B cell (primary cell): ENCODE results near the gene IPO13. TPM values are rescaled to one million over a fixed set of nuclear protein-coding genes. Genes with fewer than 3 reads are reported as not detected.

Experiments used
- ATAC-seq: fragments of 200-7000 bp; cut with Tn5 transposase; one replicate; pipeline ENCODE4 v1.10.0; 2021; ENCODE audit warnings: low read depth, mild to moderate bottlenecking, moderate number of reproducible peaks, moderate library complexity
- CTCF ChIA-PET: fragments of 350-600 bp; sonication (Branson Sonifier 250); formaldehyde crosslinking; loops from one replicate; lab custom pipeline; 2021; ENCODE audit warnings: antibody characterized with exemption, inconsistent platforms; lab: Charles Lee
- POLR2A ChIA-PET: fragments of 350-600 bp; sonication (Branson Sonifier 250); formaldehyde crosslinking; loops from one replicate; lab custom pipeline; 2021; ENCODE audit warnings: antibody characterized with exemption; lab: Charles Lee
- DNase-seq: peaks from one replicate; pipeline ENCODE4 v3.0.0; 2013
- H2AFZ ChIP-seq: 2 replicates; pipeline ENCODE4 v1.6.1; 2012; ENCODE audit warnings: mild to moderate bottlenecking, low read depth, low read length; ENCODE audit not compliant: insufficient read depth, poor library complexity, severe bottlenecking
- H3K27ac ChIP-seq, 2 donors: 1 replicate in 1 of 2; 2 replicates in 1 of 2; pipeline ENCODE4 v1.5.1; 2012 to 2013; ENCODE audit warnings: low read length in 2 of 2, mild to moderate bottlenecking in 2 of 2, moderate library complexity in 1 of 2
- H3K27me3 ChIP-seq, 4 experiments: fragments of 200-600 bp in 1 of 4; sonication (generic) in 1 of 4; replicated peaks in 1 of 4; 1 replicate in 2 of 4; 2 replicates in 2 of 4; pipeline versions ENCODE4 v1.6.1 to v1.7.0; 2013 to 2016; ENCODE audit warnings: low read length in 3 of 4, mild to moderate bottlenecking in 2 of 4, mixed read lengths in 1 of 4, moderate library complexity in 1 of 4; ENCODE audit not compliant: insufficient read depth in 4 of 4, control insufficient read depth in 3 of 4; ENCODE audit errors: control extremely low read depth in 1 of 4
- H3K36me3 ChIP-seq, 2 experiments: replicated peaks in 1 of 2; 1 replicate in 1 of 2; 2 replicates in 1 of 2; pipeline versions ENCODE4 v1.6.1 to v1.7.1; 2013; ENCODE audit warnings: low read length in 1 of 2; ENCODE audit not compliant: insufficient read depth in 2 of 2, control insufficient read depth in 1 of 2; ENCODE audit errors: control extremely low read depth in 1 of 2, extremely low read depth in 1 of 2
- H3K4me1 ChIP-seq, 2 donors: fragments of 200-600 bp in 1 of 2; sonication (generic) in 1 of 2; 1 replicate in 1 of 2; 2 replicates in 1 of 2; pipeline versions ENCODE4 v1.5.1 to v1.6.1; 2013 to 2017; ENCODE audit warnings: low read length in 2 of 2; ENCODE audit not compliant: control insufficient read depth in 2 of 2, insufficient read depth in 2 of 2
- H3K4me2 ChIP-seq: replicated peaks from 2 replicates; pipeline ENCODE3; 2012; ENCODE audit warnings: mild to moderate bottlenecking, low read depth, low read length; ENCODE audit not compliant: poor library complexity, severe bottlenecking
- H3K4me3 ChIP-seq, 5 experiments: fragments of 200-600 bp in 1 of 5; sonication (generic) in 1 of 5; 1 replicate in 3 of 5; 2 replicates in 2 of 5; pipeline versions ENCODE4 v1.5.1 to v1.7.0; 2011 to 2016; ENCODE audit warnings: low read length in 4 of 5, mild to moderate bottlenecking in 4 of 5, low read depth in 2 of 5, control low read depth in 1 of 5, moderate library complexity in 1 of 5; ENCODE audit not compliant: insufficient read depth in 1 of 5; ENCODE audit errors: control extremely low read depth in 1 of 5, extremely low read depth in 1 of 5
- H3K79me2 ChIP-seq: fragments of 200-600 bp; sonication (generic); one replicate; pipeline ENCODE4 v1.6.0; 2016; ENCODE audit warnings: low read length; ENCODE audit not compliant: control insufficient read depth, insufficient read depth
- H3K9ac ChIP-seq: fragments of 200-600 bp; sonication (generic); 2 replicates; pipeline ENCODE4 v1.6.1; 2017; ENCODE audit warnings: mild to moderate bottlenecking, low read length, moderate library complexity
- H3K9me3 ChIP-seq, 3 donors: one replicate each; pipeline versions ENCODE4 v1.6.1 to v1.7.1; 2013; ENCODE audit warnings: low read length in 2 of 3; ENCODE audit not compliant: control insufficient read depth in 2 of 3, insufficient read depth in 1 of 3; ENCODE audit errors: control extremely low read depth in 1 of 3
- H4K20me1 ChIP-seq: 2 replicates; pipeline ENCODE4 v1.6.0; 2012; ENCODE audit warnings: mild to moderate bottlenecking, low read length; ENCODE audit not compliant: insufficient read depth, control insufficient read depth, poor library complexity, severe bottlenecking
- H3K27ac Mint-ChIP-seq: one replicate; pipeline ENCODE4 v1.8.0; 2021; ENCODE audit warnings: mixed read lengths
- H3K27me3 Mint-ChIP-seq: one replicate; pipeline ENCODE4 v1.8.0; 2021; ENCODE audit warnings: mixed read lengths
- H3K4me1 Mint-ChIP-seq: one replicate; pipeline ENCODE4 v1.8.0; 2021; ENCODE audit warnings: mixed read lengths
- H3K4me3 Mint-ChIP-seq: one replicate; pipeline ENCODE4 v1.8.0; 2021; ENCODE audit warnings: mixed read lengths
- H3K9me3 Mint-ChIP-seq: one replicate; pipeline ENCODE4 v1.8.0; 2022; ENCODE audit warnings: mixed read lengths; ENCODE audit not compliant: insufficient read depth
- EZH2 ChIP-seq: IDR thresholded peaks from 2 replicates; pipeline ENCODE4 v1.6.1; 2012; ENCODE audit warnings: borderline replicate concordance, low read depth, mild to moderate bottlenecking, moderate library complexity, low read length; ENCODE audit not compliant: insufficient read depth, poor library complexity, severe bottlenecking
- WGBS: methylation state at CpG from one replicate; pipeline ENCODE4 v1.1.5; 2013; ENCODE audit warnings: missing lambda C conversion rate; ENCODE audit not compliant: insufficient coverage; 5-methylcytosine and 5-hydroxymethylcytosine counted together
- intact Hi-C: fragments of 100-400 bp; cut with micrococcal nuclease; formaldehyde crosslinking; loops from one replicate; pipeline ENCODE4 v1.10.0; 2022
- polyA plus RNA-seq: library from polyadenylated mRNA; depleted of rRNA; stranded (reverse); fragments of >200 nt; gene quantifications from 2 replicates; pipeline ENCODE4 v1.2.3, GENCODE V29; 2012
- total RNA-seq, 2 donors: library from RNA; stranded (reverse); fragments of 120-200 nt in 1 of 2; gene quantifications; 1 replicate in 1 of 2; 2 replicates in 1 of 2; pipeline versions ENCODE4 v1.2.3 to v1.2.4, GENCODE V29; 2013 to 2022
- TF ChIP-seq, protein P1 (sequence below): fragments of 200-600 bp; IDR thresholded peaks from one replicate; pipeline ENCODE4 v1.8.0; 2022; ENCODE audit warnings: antibody characterized with exemption, mild to moderate bottlenecking

IPO13 gene
- total and polyA plus RNA-seq, 2 donors (not counting 1 experiment from before 2014, with no cell fraction given) = 18.7 to 19.7 TPM

DNA sequence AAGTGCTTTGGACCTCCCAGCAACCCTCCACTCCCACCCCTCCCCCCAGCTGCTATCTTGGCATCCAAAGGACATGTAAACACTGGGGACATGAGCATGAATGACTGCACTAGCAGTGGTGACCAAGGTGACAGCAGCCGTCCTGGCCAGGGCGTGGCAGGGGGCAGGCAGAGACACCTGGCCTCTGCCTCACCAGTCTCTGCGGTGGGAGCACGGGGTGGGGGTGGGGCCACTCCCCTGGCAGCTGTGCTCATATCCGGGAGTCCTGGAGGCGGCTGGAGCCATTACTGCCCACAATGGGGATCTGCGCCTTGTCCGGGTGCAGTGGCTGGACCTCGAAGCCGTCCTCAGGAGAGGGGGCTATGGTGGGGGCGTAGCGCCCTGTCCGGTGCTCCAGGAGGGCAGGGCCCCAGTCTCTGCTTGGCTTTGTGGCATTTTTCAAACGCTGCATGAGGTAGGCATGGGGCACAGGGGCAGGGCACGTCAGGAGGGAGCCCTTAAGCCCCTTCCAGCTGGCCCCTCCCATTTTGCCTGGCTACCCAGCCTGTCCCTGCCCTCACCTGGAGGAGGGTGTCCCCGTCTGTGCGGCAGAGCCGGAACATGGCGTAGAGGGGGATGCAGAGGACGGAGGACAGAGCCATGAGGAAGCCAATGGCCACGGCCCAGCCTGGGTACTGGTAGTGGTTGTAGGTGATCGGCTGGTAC is 50.7 kb downstream of the IPO13 start:
- Histone ChIP-seq H3K36me3 (no peaks in the 10 kb centered on the region), H3K4me1 (peaks cover 17 to 29% of the 10 kb centered on the region in 2 donors), H3K79me2 (no peaks in the 10 kb centered on the region), H3K4me3 (no peak overlapping the region), H2AFZ (no peak overlapping the region), H3K27me3 (no peaks in the 10 kb centered on the region), H3K4me2 (no peak overlapping the region), H3K27ac (no peak overlapping the region), H3K9ac (no peak overlapping the region), H3K9me3 (no peaks in the 10 kb centered on the region), H4K20me1 (no peaks in the 10 kb centered on the region)
- intact Hi-C loops = no loop called here
- Mint-ChIP-seq H3K4me3 (no peak overlapping the region), H3K9me3 (no peaks in the 10 kb centered on the region), H3K4me1 (peaks cover 23% of the 10 kb centered on the region), H3K27me3 (no peaks in the 10 kb centered on the region), H3K27ac (no peak overlapping the region)
- ChIA-PET CTCF (interaction anchor here (1.7 kb wide), 1 partner anchor 39 kb away, joined by 6 read pairs; no protein-coding TSS in a partner anchor), POLR2A (no interaction called here)
- ATAC-seq (no peak), DNase-seq (no peak)
- TF ChIP-seq EZH2 = no peak
- TF ChIP-seq, protein P1, sequence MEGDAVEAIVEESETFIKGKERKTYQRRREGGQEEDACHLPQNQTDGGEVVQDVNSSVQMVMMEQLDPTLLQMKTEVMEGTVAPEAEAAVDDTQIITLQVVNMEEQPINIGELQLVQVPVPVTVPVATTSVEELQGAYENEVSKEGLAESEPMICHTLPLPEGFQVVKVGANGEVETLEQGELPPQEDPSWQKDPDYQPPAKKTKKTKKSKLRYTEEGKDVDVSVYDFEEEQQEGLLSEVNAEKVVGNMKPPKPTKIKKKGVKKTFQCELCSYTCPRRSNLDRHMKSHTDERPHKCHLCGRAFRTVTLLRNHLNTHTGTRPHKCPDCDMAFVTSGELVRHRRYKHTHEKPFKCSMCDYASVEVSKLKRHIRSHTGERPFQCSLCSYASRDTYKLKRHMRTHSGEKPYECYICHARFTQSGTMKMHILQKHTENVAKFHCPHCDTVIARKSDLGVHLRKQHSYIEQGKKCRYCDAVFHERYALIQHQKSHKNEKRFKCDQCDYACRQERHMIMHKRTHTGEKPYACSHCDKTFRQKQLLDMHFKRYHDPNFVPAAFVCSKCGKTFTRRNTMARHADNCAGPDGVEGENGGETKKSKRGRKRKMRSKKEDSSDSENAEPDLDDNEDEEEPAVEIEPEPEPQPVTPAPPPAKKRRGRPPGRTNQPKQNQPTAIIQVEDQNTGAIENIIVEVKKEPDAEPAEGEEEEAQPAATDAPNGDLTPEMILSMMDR = no peak
- WGBS = 96% methylated on average over 21 of the region's 22 CpGs

GRCh38 chr1:43998000-43998378 is 51.2 kb downstream of the IPO13 start:
- WGBS = 92% methylated on average over 8 of the region's 11 CpGs

More at GRCh38 chr1:43998000-43998378, 51.2 kb downstream of the IPO13 start:
- H3K9me3 ChIP-seq = no peaks in the 10 kb centered on the region
- no peaks in the 10 kb centered on the region for H3K79me2 ChIP-seq
- no peak for DNase-seq
- no peak for TF ChIP-seq EZH2
- TF ChIP-seq, protein P1 = no peak
- H3K9ac ChIP-seq = no peak overlapping the region
- Mint-ChIP-seq H3K4me1 (peaks cover 18% of the 10 kb centered on the region), H3K27ac (no peak overlapping the region), H3K9me3 (no peaks in the 10 kb centered on the region), H3K27me3 (no peaks in the 10 kb centered on the region), H3K4me3 (no peak overlapping the region)
- no peaks in the 10 kb centered on the region for H3K36me3 ChIP-seq
- no peak overlapping the region for H3K4me3 ChIP-seq
- no peak overlapping the region for H2AFZ ChIP-seq
- H3K27me3 ChIP-seq = no peaks in the 10 kb centered on the region
- H3K27ac ChIP-seq = no peak overlapping the region
- no peak overlapping the region for H3K4me2 ChIP-seq
- no peaks in the 10 kb centered on the region for H4K20me1 ChIP-seq
- ATAC-seq = no peak
- ChIA-PET POLR2A (no interaction called here), CTCF (interaction anchor here (1.7 kb wide), 1 partner anchor 38 kb away, joined by 6 read pairs; no protein-coding TSS in a partner anchor)
- peaks cover 12 to 24% of the 10 kb centered on the region in 2 donors for H3K4me1 ChIP-seq
- intact Hi-C loops = no loop called here
